Activated CD4-positive, alpha-beta T cell treated with anti-CD3 and anti-CD28 coated beads for 36 hours (primary cell): Measurements from ENCODE around the gene NEURL1B. TPM values are rescaled to one million over a fixed set of nuclear protein-coding genes. Genes with fewer than 3 reads are reported as not detected.

ENCODE experiments used
- ATAC-seq: fragments of 200-7000 bp; cut with Tn5 transposase; one replicate; pipeline ENCODE4 v1.10.0; 2021; ENCODE audit warnings: mild to moderate bottlenecking, moderate library complexity
- CTCF ChIA-PET: fragments of 350-600 bp; sonication (Branson Sonifier 250); formaldehyde crosslinking; loops from one replicate; lab custom pipeline; 2021; ENCODE audit warnings: antibody characterized with exemption; lab: Charles Lee
- POLR2A ChIA-PET: fragments of 350-600 bp; sonication (Branson Sonifier 250); formaldehyde crosslinking; loops from one replicate; lab custom pipeline; 2021; ENCODE audit warnings: antibody characterized with exemption, inconsistent platforms; lab: Charles Lee
- DNase-seq: peaks from one replicate; pipeline ENCODE4 v3.0.0-alpha.2; 2020
- H3K27ac Mint-ChIP-seq: one replicate; pipeline ENCODE4 v1.8.0; 2021; ENCODE audit warnings: mixed read lengths
- H3K27me3 Mint-ChIP-seq: one replicate; pipeline ENCODE4 v1.8.0; 2021; ENCODE audit warnings: mixed read lengths
- H3K36me3 Mint-ChIP-seq: one replicate; pipeline ENCODE4 v1.8.0; 2021; ENCODE audit warnings: low read depth, mixed read lengths
- H3K4me1 Mint-ChIP-seq: one replicate; pipeline ENCODE4 v1.8.0; 2021; ENCODE audit warnings: mixed read lengths
- H3K4me3 Mint-ChIP-seq: one replicate; pipeline ENCODE4 v1.8.0; 2021; ENCODE audit warnings: mild to moderate bottlenecking, moderate library complexity, mixed read lengths
- H3K9me3 Mint-ChIP-seq: one replicate; pipeline ENCODE4 v1.8.0; 2021; ENCODE audit warnings: low read depth, mixed read lengths
- intact Hi-C, 2 experiments: fragments of 100-400 bp; cut with DNase I in 1 of 2; cut with micrococcal nuclease in 1 of 2; formaldehyde crosslinking; loops; one replicate each; pipeline versions ENCODE4 v1.14.2 to v1.15.1; 2022 to 2024; cut with DNase I, micrococcal nuclease
- total RNA-seq, 2 experiments: library from RNA; stranded (reverse); gene quantifications; one replicate each; pipeline ENCODE4 v1.2.3, GENCODE V29; 2021

Gene NEURL1B
- total RNA-seq, 2 experiments from 2014 or later, result 0.16 to 0.19 TPM

GRCh38 chr5:172719211-172719610, 78.1 kb downstream of the NEURL1B start:
- ATAC-seq (no peak), DNase-seq (no peak)
- Mint-ChIP-seq H3K4me3 (no peak overlapping the region), H3K27ac (no peak overlapping the region), H3K4me1 (peaks cover 16% of the 10 kb centered on the region), H3K27me3 (no peaks in the 10 kb centered on the region), H3K36me3 (no peaks in the 10 kb centered on the region), H3K9me3 (no peaks in the 10 kb centered on the region)
- ChIA-PET CTCF (interaction anchor here (0.5 to 6.3 kb wide), 3 partner anchors 22 to 214 kb away, joined by 3 to 41 read pairs (median 3); no protein-coding TSS in a partner anchor), POLR2A (no interaction called here)
- intact Hi-C loops, result loop anchor here (5.0 to 10.0 kb wide), 4 partner anchors 113 to 426 kb away; partner anchors contain the start of genes BNIP1 (in 1 of the 2) and ERGIC1 (in 1 of the 2)

GRCh38 chr5:172720655-172721054, 79.6 kb downstream of the NEURL1B start:
- intact Hi-C loops, result no loop called here
- Mint-ChIP-seq H3K4me3 (no peak overlapping the region), H3K9me3 (no peaks in the 10 kb centered on the region), H3K27ac (no peak overlapping the region), H3K4me1 (peaks cover 16% of the 10 kb centered on the region), H3K27me3 (no peaks in the 10 kb centered on the region), H3K36me3 (no peaks in the 10 kb centered on the region)
- ATAC-seq (no peak), DNase-seq (no peak)
- CTCF ChIA-PET, result interaction anchor here (0.6 to 6.3 kb wide), 3 partner anchors 164 to 212 kb away, joined by 3 to 41 read pairs (median 3); no protein-coding TSS in a partner anchor
- POLR2A ChIA-PET, result no interaction called here

- Mint-ChIP-seq H3K27ac (peak overlapping the region; percentile 51), H3K27me3 (no peaks in the 10 kb centered on the region), H3K4me1 (peaks cover 15% of the 10 kb centered on the region), H3K9me3 (no peaks in the 10 kb centered on the region), H3K36me3 (no peaks in the 10 kb centered on the region), H3K4me3 (no peak overlapping the region)
- ChIA-PET CTCF (interaction anchor here (1.0 to 6.3 kb wide), 3 partner anchors 8 to 211 kb away, joined by 3 to 41 read pairs (median 7); no protein-coding TSS in a partner anchor), POLR2A (no interaction called here)
- intact Hi-C loops, result no loop called here
- DNase-seq (peak; percentile 34), ATAC-seq (peak; percentile 49)
Observed at GRCh38 chr5:172721455-172722326, 80.6 kb downstream of the NEURL1B start.

- peak overlapping the region; percentile 51 for H3K27ac Mint-ChIP-seq
Observed at GRCh38 chr5:172722327-172722815, 81.3 kb downstream of the NEURL1B start.

GRCh38 chr5:172723508-172723907, 82.4 kb downstream of the NEURL1B start:
- CTCF ChIA-PET, result interaction anchor here (1.0 to 6.3 kb wide), 5 partner anchors 9 to 209 kb away, joined by 3 to 41 read pairs (median 3); no protein-coding TSS in a partner anchor
- H3K27ac Mint-ChIP-seq, result no peak overlapping the region
- H3K36me3 Mint-ChIP-seq, result no peaks in the 10 kb centered on the region
- no peaks in the 10 kb centered on the region for H3K9me3 Mint-ChIP-seq
- peaks cover 10% of the 10 kb centered on the region for H3K4me1 Mint-ChIP-seq
- POLR2A ChIA-PET, result interaction anchor here (0.7 kb wide), 1 partner anchor 54 kb away, joined by 4 read pairs; no protein-coding TSS in a partner anchor
- DNase-seq, result no peak
- H3K27me3 Mint-ChIP-seq, result no peaks in the 10 kb centered on the region
- H3K4me3 Mint-ChIP-seq, result no peak overlapping the region
- intact Hi-C loops, result no loop called here
- ATAC-seq, result no peak

More at GRCh38 chr5:172722327-172722815, 81.3 kb downstream of the NEURL1B start:
- Mint-ChIP-seq H3K4me3 (no peak overlapping the region), H3K36me3 (no peaks in the 10 kb centered on the region), H3K4me1 (peaks cover 10% of the 10 kb centered on the region), H3K9me3 (no peaks in the 10 kb centered on the region), H3K27me3 (no peaks in the 10 kb centered on the region)
- peak; percentile 76 for ATAC-seq
- POLR2A ChIA-PET, result no interaction called here
- CTCF ChIA-PET, result interaction anchor here (1.0 to 6.3 kb wide), 4 partner anchors 8 to 210 kb away, joined by 3 to 41 read pairs (median 5); no protein-coding TSS in a partner anchor
- no peak for DNase-seq
- intact Hi-C loops, result no loop called here

- Mint-ChIP-seq H3K36me3 (no peaks in the 10 kb centered on the region), H3K27ac (no peak overlapping the region), H3K27me3 (no peaks in the 10 kb centered on the region), H3K4me1 (peaks cover 10% of the 10 kb centered on the region), H3K4me3 (no peak overlapping the region), H3K9me3 (no peaks in the 10 kb centered on the region)
- ChIA-PET POLR2A (no interaction called here), CTCF (interaction anchor here (0.6 to 6.3 kb wide), 5 partner anchors 9 to 208 kb away, joined by 3 to 41 read pairs (median 3); no protein-coding TSS in a partner anchor)
- no peak for ATAC-seq
- no peak for DNase-seq
- intact Hi-C loops, result no loop called here
Observed at GRCh38 chr5:172724242-172725183, 83.5 kb downstream of the NEURL1B start.

- DNase-seq (no peak), ATAC-seq (no peak)
- H3K4me1 Mint-ChIP-seq, result peaks cover 10% of the 10 kb centered on the region
- H3K4me3 Mint-ChIP-seq, result no peak overlapping the region
- H3K36me3 Mint-ChIP-seq, result no peaks in the 10 kb centered on the region
- ChIA-PET CTCF (interaction anchor here (0.6 to 6.3 kb wide), 4 partner anchors 11 to 208 kb away, joined by 3 to 41 read pairs (median 8); no protein-coding TSS in a partner anchor), POLR2A (no interaction called here)
- H3K27me3 Mint-ChIP-seq, result no peaks in the 10 kb centered on the region
- no peaks in the 10 kb centered on the region for H3K9me3 Mint-ChIP-seq
- intact Hi-C loops, result no loop called here
- no peak overlapping the region for H3K27ac Mint-ChIP-seq
Observed at GRCh38 chr5:172725273-172725672, 84.2 kb downstream of the NEURL1B start.

- no peak overlapping the region for H3K4me3 Mint-ChIP-seq
- CTCF ChIA-PET, result interaction anchor here (2.2 kb wide), 1 partner anchor 11 kb away, joined by 12 read pairs; no protein-coding TSS in a partner anchor
- no peaks in the 10 kb centered on the region for H3K36me3 Mint-ChIP-seq
- H3K9me3 Mint-ChIP-seq, result no peaks in the 10 kb centered on the region
- DNase-seq (no peak), ATAC-seq (no peak)
- intact Hi-C loops, result no loop called here
- POLR2A ChIA-PET, result no interaction called here
- H3K27me3 Mint-ChIP-seq, result no peaks in the 10 kb centered on the region
- H3K4me1 Mint-ChIP-seq, result peaks cover 10% of the 10 kb centered on the region
- no peak overlapping the region for H3K27ac Mint-ChIP-seq
Observed at GRCh38 chr5:172725785-172726184, 84.7 kb downstream of the NEURL1B start.

GRCh38 chr5:172726966-172727365, 85.9 kb downstream of the NEURL1B start:
- H3K9me3 Mint-ChIP-seq, result no peaks in the 10 kb centered on the region
- H3K27ac Mint-ChIP-seq, result no peak overlapping the region
- no peaks in the 10 kb centered on the region for H3K27me3 Mint-ChIP-seq
- no peak for ATAC-seq
- no peaks in the 10 kb centered on the region for H3K36me3 Mint-ChIP-seq
- POLR2A ChIA-PET, result no interaction called here
- no peak for DNase-seq
- H3K4me3 Mint-ChIP-seq, result no peak overlapping the region
- CTCF ChIA-PET, result interaction anchor here (0.9 to 1.4 kb wide), 2 partner anchors 11 to 206 kb away, joined by 3 to 5 read pairs; no protein-coding TSS in a partner anchor
- peaks cover 5% of the 10 kb centered on the region for H3K4me1 Mint-ChIP-seq
- intact Hi-C loops, result no loop called here

GRCh38 chr5:172727551-172727950, 86.5 kb downstream of the NEURL1B start:
- DNase-seq (no peak), ATAC-seq (no peak)
- POLR2A ChIA-PET, result no interaction called here
- Mint-ChIP-seq H3K27ac (no peak overlapping the region), H3K36me3 (no peaks in the 10 kb centered on the region), H3K4me3 (no peak overlapping the region), H3K9me3 (no peaks in the 10 kb centered on the region), H3K4me1 (no peaks in the 10 kb centered on the region), H3K27me3 (no peaks in the 10 kb centered on the region)
- CTCF ChIA-PET, result interaction anchor here (0.9 to 1.7 kb wide), 3 partner anchors 12 to 206 kb away, joined by 3 to 6 read pairs (median 5); no protein-coding TSS in a partner anchor
- intact Hi-C loops, result no loop called here
